T-helper 2 cell treated with Interferon-gamma antibody and Interleukin-4, amounts not matched to agents 100 ng/mL and 5 ng/mL, for 36 hours (primary cell): ENCODE measurements around the gene CNOT6L. TPM values are rescaled to one million over a fixed set of nuclear protein-coding genes. Genes with fewer than 3 reads are reported as not detected.

Source experiments
- intact Hi-C: fragments of 100-400 bp; cut with micrococcal nuclease; formaldehyde crosslinking; loops from one replicate; pipeline ENCODE4 v1.15.1; 2023
- total RNA-seq: library from RNA; stranded (reverse); gene quantifications from 2 replicates; pipeline ENCODE4 v1.2.3, GENCODE V29; 2022

CNOT6L gene
- total RNA-seq, 1 donor from 2014 or later = 73.5 TPM

- intact Hi-C loops = no loop called here
Measured at GRCh38 chr4:77714514-77714913, 104.7 kb downstream of the CNOT6L start.

GRCh38 chr4:77713884-77714283, 105.3 kb downstream of the CNOT6L start:
- intact Hi-C loops = no loop called here

- intact Hi-C loops = no loop called here
Measured at GRCh38 chr4:77712675-77713074, 106.5 kb downstream of the CNOT6L start.

- intact Hi-C loops = no loop called here
Measured at GRCh38 chr4:77711469-77711868, 107.7 kb downstream of the CNOT6L start.

GRCh38 chr4:77710684-77711083, 108.5 kb downstream of the CNOT6L start:
- intact Hi-C loops = no loop called here

- intact Hi-C loops = no loop called here
Measured at GRCh38 chr4:77710059-77710458, 109.1 kb downstream of the CNOT6L start.

GRCh38 chr4:77706717-77707116, 112.5 kb downstream of the CNOT6L start:
- intact Hi-C loops = no loop called here

GRCh38 chr4:77703666-77704065, 115.5 kb downstream of the CNOT6L start:
- intact Hi-C loops = no loop called here

GRCh38 chr4:77701121-77701520, 118.0 kb downstream of the CNOT6L start:
- intact Hi-C loops = no loop called here

- intact Hi-C loops = no loop called here
Measured at GRCh38 chr4:77699731-77700210, 119.4 kb downstream of the CNOT6L start.

GRCh38 chr4:77697860-77698590, 121.1 kb downstream of the CNOT6L start:
- intact Hi-C loops = no loop called here

GRCh38 chr4:77695774-77696173, 123.4 kb downstream of the CNOT6L start:
- intact Hi-C loops = no loop called here

GRCh38 chr4:77692847-77693432, 126.2 kb downstream of the CNOT6L start:
- intact Hi-C loops = no loop called here

GRCh38 chr4:77681792-77682191, 137.4 kb downstream of the CNOT6L start:
- intact Hi-C loops = no loop called here

GRCh38 chr4:77676842-77677241, 142.3 kb downstream of the CNOT6L start:
- intact Hi-C loops = no loop called here

- intact Hi-C loops = no loop called here
Measured at GRCh38 chr4:77671051-77671450, 148.1 kb downstream of the CNOT6L start.

GRCh38 chr4:77669946-77670590, 149.1 kb downstream of the CNOT6L start:
- intact Hi-C loops = no loop called here

GRCh38 chr4:77665381-77666069, 153.6 kb downstream of the CNOT6L start:
- intact Hi-C loops = no loop called here
